GM13977 (cell line): ENCODE measurements around the gene MLLT10.

ENCODE experiments used
- DNase-seq: peaks from one replicate; pipeline ENCODE4 v3.0.0; 2012; ENCODE audit warnings: low spot score
- CTCF ChIP-seq: IDR thresholded peaks from 2 replicates; pipeline ENCODE4 v1.5.1; 2012; ENCODE audit warnings: mild to moderate bottlenecking, control low read depth; ENCODE audit not compliant: insufficient read depth; ENCODE audit errors: extremely low read depth, missing control alignments
- in situ Hi-C: fragments of 300-500 bp; cut with MboI; formaldehyde crosslinking; loops from one replicate; pipeline ENCODE4 v1.12.0; 2022; ENCODE audit warnings: low sequenced_read_pairs, low pct_unique_long_range_greater_than_20kb, mixed read lengths, inconsistent platforms; ENCODE audit not compliant: unreplicated experiment

The MLLT10 gene

GRCh38 chr10:21791276-21791675, 257.2 kb downstream of the MLLT10 start:
- TF ChIP-seq CTCF, result no peak
- DNase-seq, result no peak
- in situ Hi-C loops, result no loop called here
